ENCODE measurements around the gene DNALI1.

DNA sequence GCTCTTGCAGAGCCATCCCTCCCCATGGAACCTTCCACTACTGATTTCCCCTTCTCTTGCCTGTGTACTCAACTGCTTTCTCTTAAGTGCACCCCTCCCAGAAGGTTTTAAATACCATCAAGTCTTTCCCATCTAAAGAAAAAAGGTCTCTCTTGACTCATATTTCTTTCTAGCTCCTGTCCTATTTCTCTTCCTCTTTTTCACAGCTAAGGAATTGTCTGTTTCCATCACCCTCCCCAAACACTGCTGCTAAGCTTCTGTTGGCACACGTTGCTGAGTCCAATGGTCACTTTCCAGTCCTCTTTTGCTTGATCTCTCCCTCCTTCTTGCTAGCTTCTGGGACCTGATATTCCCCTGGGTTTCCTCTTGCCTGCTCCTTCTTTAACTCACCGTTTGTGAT is 52.3 kb downstream of the DNALI1 start:
- TF ChIP-seq EZH2phosphoT487 (IDR thresholded peaks at IDR 0.05; ENCODE audit: low read depth, severe bottlenecking, unreplicated experiment), result no peak
- TF ChIP-seq, protein P1, sequence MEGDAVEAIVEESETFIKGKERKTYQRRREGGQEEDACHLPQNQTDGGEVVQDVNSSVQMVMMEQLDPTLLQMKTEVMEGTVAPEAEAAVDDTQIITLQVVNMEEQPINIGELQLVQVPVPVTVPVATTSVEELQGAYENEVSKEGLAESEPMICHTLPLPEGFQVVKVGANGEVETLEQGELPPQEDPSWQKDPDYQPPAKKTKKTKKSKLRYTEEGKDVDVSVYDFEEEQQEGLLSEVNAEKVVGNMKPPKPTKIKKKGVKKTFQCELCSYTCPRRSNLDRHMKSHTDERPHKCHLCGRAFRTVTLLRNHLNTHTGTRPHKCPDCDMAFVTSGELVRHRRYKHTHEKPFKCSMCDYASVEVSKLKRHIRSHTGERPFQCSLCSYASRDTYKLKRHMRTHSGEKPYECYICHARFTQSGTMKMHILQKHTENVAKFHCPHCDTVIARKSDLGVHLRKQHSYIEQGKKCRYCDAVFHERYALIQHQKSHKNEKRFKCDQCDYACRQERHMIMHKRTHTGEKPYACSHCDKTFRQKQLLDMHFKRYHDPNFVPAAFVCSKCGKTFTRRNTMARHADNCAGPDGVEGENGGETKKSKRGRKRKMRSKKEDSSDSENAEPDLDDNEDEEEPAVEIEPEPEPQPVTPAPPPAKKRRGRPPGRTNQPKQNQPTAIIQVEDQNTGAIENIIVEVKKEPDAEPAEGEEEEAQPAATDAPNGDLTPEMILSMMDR (IDR thresholded peaks at IDR 0.05; ENCODE audit: poor library complexity), result no peak

Data from hepatocyte (in vitro differentiated cells).